Glutamatergic neuron (in vitro differentiated cells): ENCODE measurements around the gene KCNC1. TPM values are rescaled to one million over a fixed set of nuclear protein-coding genes. Genes with fewer than 3 reads are reported as not detected.

Experiments
- DNase-seq: peaks from one replicate; pipeline ENCODE4 v3.0.0; 2022
- H3K27ac Mint-ChIP-seq: one replicate; pipeline ENCODE4 v1.8.0; 2020; ENCODE audit warnings: mild to moderate bottlenecking, mixed read lengths, inconsistent platforms; ENCODE audit not compliant: unreplicated experiment
- H3K27me3 Mint-ChIP-seq: one replicate; pipeline ENCODE4 v1.8.0; 2020; ENCODE audit warnings: mild to moderate bottlenecking, moderate library complexity, mixed read lengths, inconsistent platforms; ENCODE audit not compliant: unreplicated experiment
- H3K36me3 Mint-ChIP-seq: one replicate; pipeline ENCODE4 v1.8.0; 2020; ENCODE audit warnings: mild to moderate bottlenecking, mixed read lengths, inconsistent platforms; ENCODE audit not compliant: unreplicated experiment
- H3K4me1 Mint-ChIP-seq: one replicate; pipeline ENCODE4 v1.8.0; 2020; ENCODE audit warnings: mild to moderate bottlenecking, low read depth, mixed read lengths, inconsistent platforms; ENCODE audit not compliant: unreplicated experiment
- H3K4me3 Mint-ChIP-seq: one replicate; pipeline ENCODE4 v1.8.0; 2020; ENCODE audit warnings: mild to moderate bottlenecking, mixed read lengths, inconsistent platforms; ENCODE audit not compliant: unreplicated experiment
- H3K9me3 Mint-ChIP-seq: one replicate; pipeline ENCODE4 v1.8.0; 2020; ENCODE audit warnings: mild to moderate bottlenecking, moderate library complexity, mixed read lengths, inconsistent platforms; ENCODE audit not compliant: unreplicated experiment
- total RNA-seq: library from RNA; stranded (reverse); fragmentation: NEBNext Ultra II Directional; extraction: Animal tissue kit (Norgen Biotek cat#: 25700); gene quantifications from one replicate; pipeline ENCODE4 v1.2.1, GENCODE V29; 2021; ENCODE audit not compliant: unreplicated experiment
- TF ChIP-seq, protein P1 (sequence below): fragments of 200-600 bp; sonication (generic); IDR thresholded peaks from one replicate; pipeline ENCODE4 v1.5.0; 2021; ENCODE audit not compliant: partially characterized antibody, unreplicated experiment

The KCNC1 gene
- total RNA-seq, 1 donor from 2014 or later = 12.6 TPM

DNA sequence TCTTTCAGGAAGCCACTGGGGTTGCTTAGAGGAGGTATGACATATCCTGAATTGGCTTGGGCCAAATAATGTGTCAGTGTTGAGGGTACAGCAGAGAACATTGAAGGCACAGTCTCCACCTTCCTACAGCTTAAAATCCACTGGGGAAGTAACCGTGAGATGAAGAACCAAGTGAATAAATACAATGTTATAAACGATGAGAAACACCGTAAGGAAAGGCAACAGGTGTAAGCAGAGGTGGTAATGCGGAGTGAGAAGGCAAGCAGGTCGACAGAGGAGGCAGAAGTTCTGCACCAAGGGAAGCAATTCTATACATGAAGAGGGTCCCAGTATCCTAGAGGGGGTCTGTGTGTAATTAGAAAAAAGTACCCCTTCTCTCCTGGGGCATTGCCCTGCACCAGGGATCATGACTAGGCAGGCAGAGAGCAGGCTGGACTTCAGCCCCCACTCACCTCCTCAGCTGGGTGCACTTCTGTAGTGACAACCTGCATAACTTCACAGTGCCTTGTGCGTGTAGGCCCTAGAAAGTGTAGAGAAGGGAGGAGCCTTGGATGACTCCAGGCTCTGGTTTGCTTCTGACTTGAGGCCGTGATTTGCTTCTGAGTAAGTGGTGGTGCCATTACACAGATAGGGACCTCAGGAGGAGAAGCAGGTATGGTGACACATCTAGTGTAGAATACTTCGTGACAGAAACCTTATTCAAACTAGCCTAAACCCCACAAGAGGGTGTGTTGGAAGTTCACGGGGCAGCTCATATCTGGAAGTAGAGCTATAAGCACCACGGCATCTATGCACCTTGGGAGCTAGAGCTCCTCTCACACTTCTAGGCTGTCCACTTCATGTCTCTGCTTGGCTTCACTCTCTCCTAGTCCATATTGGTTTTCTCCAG lies 10.3 kb upstream of the KCNC1 start:
- H3K4me1 Mint-ChIP-seq = no peaks in the 10 kb centered on the region
- no peak overlapping the region for H3K27ac Mint-ChIP-seq
- TF ChIP-seq, protein P1, sequence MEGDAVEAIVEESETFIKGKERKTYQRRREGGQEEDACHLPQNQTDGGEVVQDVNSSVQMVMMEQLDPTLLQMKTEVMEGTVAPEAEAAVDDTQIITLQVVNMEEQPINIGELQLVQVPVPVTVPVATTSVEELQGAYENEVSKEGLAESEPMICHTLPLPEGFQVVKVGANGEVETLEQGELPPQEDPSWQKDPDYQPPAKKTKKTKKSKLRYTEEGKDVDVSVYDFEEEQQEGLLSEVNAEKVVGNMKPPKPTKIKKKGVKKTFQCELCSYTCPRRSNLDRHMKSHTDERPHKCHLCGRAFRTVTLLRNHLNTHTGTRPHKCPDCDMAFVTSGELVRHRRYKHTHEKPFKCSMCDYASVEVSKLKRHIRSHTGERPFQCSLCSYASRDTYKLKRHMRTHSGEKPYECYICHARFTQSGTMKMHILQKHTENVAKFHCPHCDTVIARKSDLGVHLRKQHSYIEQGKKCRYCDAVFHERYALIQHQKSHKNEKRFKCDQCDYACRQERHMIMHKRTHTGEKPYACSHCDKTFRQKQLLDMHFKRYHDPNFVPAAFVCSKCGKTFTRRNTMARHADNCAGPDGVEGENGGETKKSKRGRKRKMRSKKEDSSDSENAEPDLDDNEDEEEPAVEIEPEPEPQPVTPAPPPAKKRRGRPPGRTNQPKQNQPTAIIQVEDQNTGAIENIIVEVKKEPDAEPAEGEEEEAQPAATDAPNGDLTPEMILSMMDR = no peak
- H3K36me3 Mint-ChIP-seq = peaks cover 4% of the 10 kb centered on the region
- H3K27me3 Mint-ChIP-seq = peaks cover 20% of the 10 kb centered on the region
- no peak overlapping the region for H3K4me3 Mint-ChIP-seq
- H3K9me3 Mint-ChIP-seq = peaks cover 2% of the 10 kb centered on the region
- no peak for DNase-seq

DNA sequence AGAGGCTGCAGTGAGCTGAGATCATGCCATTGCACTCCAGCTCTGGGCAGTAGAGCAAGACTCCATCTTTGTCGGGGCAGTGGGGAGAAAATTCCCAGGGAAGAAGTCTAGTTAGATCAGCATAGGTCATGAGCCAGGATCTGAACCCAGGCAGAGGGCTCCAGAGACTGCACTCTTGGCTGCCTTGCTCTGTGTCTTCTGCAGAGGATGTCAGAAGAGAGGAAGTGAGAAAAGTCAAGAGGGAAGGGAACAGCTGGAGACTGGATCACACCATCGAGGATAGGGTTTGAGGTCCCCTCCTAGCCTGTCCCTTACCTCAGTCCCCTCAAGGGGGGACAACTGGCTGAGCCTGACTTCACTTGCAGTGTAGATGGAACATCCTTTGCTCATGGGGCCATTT lies 9.4 kb upstream of the KCNC1 start:
- Mint-ChIP-seq H3K36me3 (peaks cover 4% of the 10 kb centered on the region), H3K4me3 (no peak overlapping the region), H3K9me3 (peaks cover 2% of the 10 kb centered on the region), H3K4me1 (no peaks in the 10 kb centered on the region), H3K27me3 (peaks cover 20% of the 10 kb centered on the region), H3K27ac (no peak overlapping the region)
- no peak for DNase-seq
- TF ChIP-seq, protein P1 = no peak

DNA sequence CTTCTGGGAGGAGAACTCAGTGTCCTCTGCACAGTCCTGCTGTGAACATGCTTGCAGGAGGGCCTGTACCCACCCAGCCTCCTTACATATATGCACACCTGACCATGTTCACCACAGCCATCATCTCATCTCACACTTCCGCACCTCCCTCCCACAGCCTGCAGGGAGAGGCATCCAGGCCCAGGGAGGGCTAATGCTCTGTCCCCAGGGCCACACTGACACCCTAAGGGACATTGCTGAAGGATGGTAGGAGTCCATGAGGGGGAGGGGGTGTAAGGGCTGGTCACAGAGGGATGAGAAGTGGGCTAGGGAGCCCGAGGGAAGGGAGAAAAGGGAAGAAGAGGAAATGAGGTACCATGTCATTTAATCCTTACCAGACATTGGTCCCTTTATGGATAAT lies 4.4 kb upstream of the KCNC1 start:
- peaks cover 9% of the 10 kb centered on the region for H3K9me3 Mint-ChIP-seq

DNA sequence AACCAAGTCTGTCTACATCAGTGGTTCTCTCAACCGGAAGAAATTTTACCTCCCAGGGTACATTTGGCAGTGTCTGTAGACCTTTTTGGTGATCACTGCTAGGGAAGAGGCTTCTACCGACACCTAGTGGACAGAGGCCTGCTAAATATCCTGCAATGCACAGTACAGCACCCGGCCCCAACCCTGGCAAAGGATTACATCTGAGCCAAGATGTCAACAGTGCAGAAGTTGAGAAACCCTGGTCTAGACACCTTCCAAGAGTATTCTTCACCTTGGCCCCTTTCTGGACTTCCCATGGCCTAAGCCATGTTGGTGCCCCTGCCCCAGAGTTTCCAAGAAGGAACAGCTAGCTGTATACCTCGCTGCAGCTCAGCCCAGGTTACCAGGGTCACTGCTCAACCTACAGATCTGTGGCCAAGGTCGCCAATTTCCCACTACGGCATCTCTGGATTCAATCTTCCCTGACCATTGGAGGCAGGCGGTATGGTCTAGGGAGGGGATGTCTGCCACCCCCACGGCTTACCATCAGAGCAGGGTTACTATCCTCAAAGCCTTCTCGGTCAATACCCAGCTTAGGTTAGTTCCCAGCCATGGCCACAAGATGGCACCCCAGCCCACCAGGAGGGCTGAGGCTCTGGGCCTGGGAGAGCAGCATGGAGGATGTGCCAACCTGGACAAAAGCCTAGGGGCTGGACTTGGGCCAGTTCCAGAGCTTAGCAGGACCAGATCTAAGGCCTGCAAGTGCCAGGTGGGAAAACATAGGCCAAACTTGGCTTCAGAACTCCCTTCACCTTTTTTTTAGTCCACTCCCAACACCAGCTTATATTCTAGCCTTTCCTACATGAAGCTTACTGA lies 3.7 kb upstream of the KCNC1 start:
- Mint-ChIP-seq H3K4me3 (no peak overlapping the region), H3K27me3 (peaks cover 7% of the 10 kb centered on the region), H3K9me3 (peaks cover 9% of the 10 kb centered on the region), H3K36me3 (no peaks in the 10 kb centered on the region), H3K27ac (no peak overlapping the region), H3K4me1 (peaks cover 14% of the 10 kb centered on the region)
- TF ChIP-seq, protein P1 = peak; percentile 74
- DNase-seq = peak; percentile 93

More for the DNA sequence above, 4.4 kb upstream of the KCNC1 start:
- TF ChIP-seq, protein P1 = no peak
- DNase-seq = no peak
- H3K4me1 Mint-ChIP-seq = peaks cover 14% of the 10 kb centered on the region
- H3K27ac Mint-ChIP-seq = no peak overlapping the region
- peaks cover 7% of the 10 kb centered on the region for H3K27me3 Mint-ChIP-seq
- H3K36me3 Mint-ChIP-seq = no peaks in the 10 kb centered on the region
- H3K4me3 Mint-ChIP-seq = no peak overlapping the region
